Breast epithelium (tissue), 3 donors: ENCODE results near the gene TMEM143.
A peak's percentile ranks its signal among the peaks of the same experiment; 100 is the strongest.

Experiments
- CTCF ChIP-seq, 3 donors: fragments of 450-650 bp; IDR thresholded peaks; one replicate each; pipeline ENCODE4 v1.5.1; 2016 to 2017; ENCODE audit warnings: antibody characterized with exemption in 3 of 3, mild to moderate bottlenecking in 3 of 3, moderate library complexity in 3 of 3
- POLR2AphosphoS5 ChIP-seq, 3 donors: sonication (generic); formaldehyde crosslinking; IDR thresholded peaks; one replicate each; pipeline ENCODE4 v1.6.1; 2017; ENCODE audit warnings: antibody characterized with exemption in 3 of 3

DNA sequence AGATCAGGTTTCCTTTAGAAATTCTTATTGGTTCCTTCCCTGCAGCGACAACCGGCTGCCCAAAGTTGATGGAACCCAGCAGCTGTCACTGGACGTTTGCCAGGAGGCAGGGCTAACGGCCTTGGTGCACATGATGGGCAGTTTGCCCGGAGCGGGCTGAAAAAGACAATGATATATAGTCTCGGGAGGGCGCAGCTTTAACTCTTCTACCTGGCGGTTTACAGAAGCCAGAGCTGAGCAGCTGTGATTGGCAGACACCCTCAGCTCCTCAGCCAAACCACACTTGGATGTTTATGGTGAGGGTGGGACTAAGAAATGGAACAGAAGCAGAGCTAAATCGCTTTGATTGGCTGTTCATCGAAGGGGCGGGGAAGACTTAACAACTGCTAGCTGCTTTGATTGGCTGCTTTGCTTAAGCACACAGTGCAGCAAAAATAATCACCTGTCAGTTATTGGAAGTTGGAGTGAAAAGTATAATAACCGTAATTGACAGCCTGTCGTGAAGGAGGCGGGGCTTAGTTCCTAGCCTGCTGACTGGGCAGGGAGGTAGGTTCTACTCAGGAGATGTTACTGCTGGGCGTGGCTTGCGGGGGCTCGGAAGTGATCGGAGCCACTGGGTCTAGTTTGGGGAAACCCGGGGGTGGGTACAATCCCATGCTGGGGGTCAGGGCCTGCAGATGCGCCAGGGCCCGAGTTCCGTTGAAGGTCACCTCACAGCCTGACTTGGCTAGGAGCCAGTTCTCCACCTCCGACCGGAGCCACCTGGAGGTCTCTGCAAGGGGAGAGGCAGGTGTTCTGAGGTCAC lies 30.9 kb downstream of the TMEM143 start:
- TF ChIP-seq CTCF (IDR thresholded peaks at IDR 0.05) (no peak), POLR2AphosphoS5 (IDR thresholded peaks at IDR 0.05) (peak; percentile 18 to 42 (median 31))
